HCT116 (cell line): ENCODE data around the gene TSPAN13.

ENCODE experiments used
- CEBPB ChIP-seq: IDR thresholded peaks from 2 replicates; pipeline ENCODE4 v1.6.1; 2012; ENCODE audit warnings: low read depth
- CTCF ChIP-seq, 3 experiments: fragments of 200-600 bp in 1 of 3; sonication (generic) in 1 of 3; IDR thresholded peaks in 2 of 3; conservative IDR thresholded peaks in 1 of 3; 2 replicates each; pipeline ENCODE4 v1.5.1; 2012 to 2017; ENCODE audit warnings: low read depth in 2 of 3, low read length in 2 of 3, antibody characterized with exemption in 1 of 3, borderline replicate concordance in 1 of 3, control low read depth in 1 of 3, mild to moderate bottlenecking in 1 of 3, mixed read lengths in 1 of 3, mixed run types in 1 of 3, moderate library complexity in 1 of 3; ENCODE audit not compliant: insufficient read depth in 1 of 3
- EZH2 ChIP-seq: fragments of 200-600 bp; sonication (generic); IDR thresholded peaks from 2 replicates; pipeline ENCODE4 v1.6.1; 2017; ENCODE audit warnings: antibody characterized with exemption, mixed run types
- MAX ChIP-seq: IDR thresholded peaks from 2 replicates; pipeline ENCODE4 v1.6.1; 2012
- POLR2A ChIP-seq: IDR thresholded peaks from 2 replicates; pipeline ENCODE4 v1.7.0; 2011; ENCODE audit warnings: borderline replicate concordance; ENCODE audit not compliant: insufficient read depth, insufficient read length; ENCODE audit errors: extremely low read depth
- POLR2AphosphoS5 ChIP-seq: IDR thresholded peaks from 2 replicates; pipeline ENCODE4 v1.6.1; 2011; ENCODE audit warnings: mild to moderate bottlenecking, low read depth, low read length, moderate library complexity
- SIN3A ChIP-seq: IDR thresholded peaks from 2 replicates; pipeline ENCODE4 v1.6.1; 2012; ENCODE audit warnings: low read depth
- TCF7L2 ChIP-seq: IDR thresholded peaks from 2 replicates; pipeline ENCODE4 v1.7.0; 2011; ENCODE audit warnings: borderline replicate concordance, inconsistent platforms; ENCODE audit not compliant: insufficient read depth, insufficient read length; ENCODE audit errors: extremely low read depth
- ZFX ChIP-seq: fragments of 450-650 bp; IDR thresholded peaks from 2 replicates; pipeline ENCODE4 v1.6.1; 2017
- TF ChIP-seq, protein P1 (sequence below): IDR thresholded peaks from 2 replicates; pipeline ENCODE4 v1.6.1; 2012; ENCODE audit warnings: low read depth

DNA sequence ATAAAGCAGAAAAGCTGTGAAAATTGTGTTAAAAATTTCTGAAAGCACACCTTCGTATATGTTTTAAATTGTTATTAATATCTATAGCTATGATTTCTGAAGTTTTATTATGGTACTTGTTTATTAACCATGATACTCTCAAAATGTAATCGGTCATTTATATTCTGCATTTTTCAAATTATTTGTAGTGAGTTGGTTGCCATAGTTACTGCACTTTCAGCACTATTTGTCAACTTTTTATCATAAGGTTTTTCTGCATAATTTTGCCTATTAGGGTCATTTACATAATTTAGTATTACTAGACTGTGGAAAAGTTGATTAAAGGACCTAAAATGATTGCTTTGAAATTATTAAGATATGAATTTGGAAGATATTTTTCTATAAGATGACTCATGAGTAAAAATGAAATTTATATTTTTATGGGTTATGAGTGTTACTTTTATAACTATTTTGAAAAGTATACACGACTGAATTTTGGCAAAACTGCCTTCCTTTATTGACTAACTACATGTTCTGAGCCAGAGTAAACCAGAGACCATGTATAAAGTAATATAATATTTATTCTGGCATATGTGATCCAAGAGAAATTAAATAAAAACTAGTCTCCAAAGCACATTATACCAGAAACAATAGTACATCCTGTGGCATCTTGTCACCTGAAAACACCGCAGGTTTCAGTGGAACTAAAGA, 59.1 kb downstream of the TSPAN13 start:
- TF ChIP-seq CTCF (IDR thresholded peaks at IDR 0.05 in 2 of 3, conservative IDR thresholded peaks at IDR 0.05 in 1 of 3; ENCODE audit: borderline replicate concordance in 1 of 3, insufficient read depth in 1 of 3, low read depth in 2 of 3, low read length in 2 of 3) (no peak), MAX (no peak), POLR2A (no peak), ZFX (no peak), EZH2 (no peak), POLR2AphosphoS5 (no peak), TCF7L2 (no peak), SIN3A (no peak), CEBPB (no peak)
- TF ChIP-seq, protein P1, sequence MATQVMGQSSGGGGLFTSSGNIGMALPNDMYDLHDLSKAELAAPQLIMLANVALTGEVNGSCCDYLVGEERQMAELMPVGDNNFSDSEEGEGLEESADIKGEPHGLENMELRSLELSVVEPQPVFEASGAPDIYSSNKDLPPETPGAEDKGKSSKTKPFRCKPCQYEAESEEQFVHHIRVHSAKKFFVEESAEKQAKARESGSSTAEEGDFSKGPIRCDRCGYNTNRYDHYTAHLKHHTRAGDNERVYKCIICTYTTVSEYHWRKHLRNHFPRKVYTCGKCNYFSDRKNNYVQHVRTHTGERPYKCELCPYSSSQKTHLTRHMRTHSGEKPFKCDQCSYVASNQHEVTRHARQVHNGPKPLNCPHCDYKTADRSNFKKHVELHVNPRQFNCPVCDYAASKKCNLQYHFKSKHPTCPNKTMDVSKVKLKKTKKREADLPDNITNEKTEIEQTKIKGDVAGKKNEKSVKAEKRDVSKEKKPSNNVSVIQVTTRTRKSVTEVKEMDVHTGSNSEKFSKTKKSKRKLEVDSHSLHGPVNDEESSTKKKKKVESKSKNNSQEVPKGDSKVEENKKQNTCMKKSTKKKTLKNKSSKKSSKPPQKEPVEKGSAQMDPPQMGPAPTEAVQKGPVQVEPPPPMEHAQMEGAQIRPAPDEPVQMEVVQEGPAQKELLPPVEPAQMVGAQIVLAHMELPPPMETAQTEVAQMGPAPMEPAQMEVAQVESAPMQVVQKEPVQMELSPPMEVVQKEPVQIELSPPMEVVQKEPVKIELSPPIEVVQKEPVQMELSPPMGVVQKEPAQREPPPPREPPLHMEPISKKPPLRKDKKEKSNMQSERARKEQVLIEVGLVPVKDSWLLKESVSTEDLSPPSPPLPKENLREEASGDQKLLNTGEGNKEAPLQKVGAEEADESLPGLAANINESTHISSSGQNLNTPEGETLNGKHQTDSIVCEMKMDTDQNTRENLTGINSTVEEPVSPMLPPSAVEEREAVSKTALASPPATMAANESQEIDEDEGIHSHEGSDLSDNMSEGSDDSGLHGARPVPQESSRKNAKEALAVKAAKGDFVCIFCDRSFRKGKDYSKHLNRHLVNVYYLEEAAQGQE: no peak
